MM.1S (cell line): Measurements from ENCODE around the gene COX10.

Experiments used
- EZH2phosphoT487 ChIP-seq: fragments of 300-600 bp; sonication (generic); IDR thresholded peaks from 2 replicates; pipeline ENCODE4 v1.6.1; 2018; ENCODE audit warnings: antibody characterized with exemption, low read length
- TF ChIP-seq, protein P1 (sequence below): fragments of 300-600 bp; sonication (generic); IDR thresholded peaks from 2 replicates; pipeline ENCODE4 v1.5.1; 2016; ENCODE audit warnings: antibody characterized with exemption, low read length, mixed read lengths

DNA sequence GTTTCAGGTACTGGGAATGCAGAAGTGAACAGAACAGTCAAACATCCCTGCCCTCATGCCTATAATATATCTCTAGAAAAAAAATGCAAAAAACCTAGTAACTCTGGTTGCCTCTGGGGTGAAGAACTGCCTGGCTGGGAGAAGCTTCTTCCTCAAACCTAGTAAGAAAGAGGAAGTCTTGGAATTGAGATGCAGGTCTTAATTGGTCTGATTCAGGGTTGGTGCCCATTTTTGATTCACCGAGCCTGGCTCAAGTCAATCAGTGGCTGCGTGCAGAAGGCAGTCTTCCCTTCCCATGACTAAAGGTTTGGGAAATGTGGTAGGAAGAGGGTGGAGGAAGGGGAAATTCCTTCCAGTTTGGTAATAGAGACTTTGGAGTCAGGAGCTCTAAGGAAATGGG lies 145.0 kb downstream of the COX10 start:
- TF ChIP-seq, protein P1, sequence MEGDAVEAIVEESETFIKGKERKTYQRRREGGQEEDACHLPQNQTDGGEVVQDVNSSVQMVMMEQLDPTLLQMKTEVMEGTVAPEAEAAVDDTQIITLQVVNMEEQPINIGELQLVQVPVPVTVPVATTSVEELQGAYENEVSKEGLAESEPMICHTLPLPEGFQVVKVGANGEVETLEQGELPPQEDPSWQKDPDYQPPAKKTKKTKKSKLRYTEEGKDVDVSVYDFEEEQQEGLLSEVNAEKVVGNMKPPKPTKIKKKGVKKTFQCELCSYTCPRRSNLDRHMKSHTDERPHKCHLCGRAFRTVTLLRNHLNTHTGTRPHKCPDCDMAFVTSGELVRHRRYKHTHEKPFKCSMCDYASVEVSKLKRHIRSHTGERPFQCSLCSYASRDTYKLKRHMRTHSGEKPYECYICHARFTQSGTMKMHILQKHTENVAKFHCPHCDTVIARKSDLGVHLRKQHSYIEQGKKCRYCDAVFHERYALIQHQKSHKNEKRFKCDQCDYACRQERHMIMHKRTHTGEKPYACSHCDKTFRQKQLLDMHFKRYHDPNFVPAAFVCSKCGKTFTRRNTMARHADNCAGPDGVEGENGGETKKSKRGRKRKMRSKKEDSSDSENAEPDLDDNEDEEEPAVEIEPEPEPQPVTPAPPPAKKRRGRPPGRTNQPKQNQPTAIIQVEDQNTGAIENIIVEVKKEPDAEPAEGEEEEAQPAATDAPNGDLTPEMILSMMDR, result no peak
- TF ChIP-seq EZH2phosphoT487, result no peak
